Brain pericyte (primary cell): ENCODE measurements around the gene TMEM185B.

Experiments
- DNase-seq: peaks from one replicate; pipeline ENCODE4 v3.0.0-alpha.2; 2012; ENCODE audit warnings: low read depth, low spot score

Gene TMEM185B

DNA sequence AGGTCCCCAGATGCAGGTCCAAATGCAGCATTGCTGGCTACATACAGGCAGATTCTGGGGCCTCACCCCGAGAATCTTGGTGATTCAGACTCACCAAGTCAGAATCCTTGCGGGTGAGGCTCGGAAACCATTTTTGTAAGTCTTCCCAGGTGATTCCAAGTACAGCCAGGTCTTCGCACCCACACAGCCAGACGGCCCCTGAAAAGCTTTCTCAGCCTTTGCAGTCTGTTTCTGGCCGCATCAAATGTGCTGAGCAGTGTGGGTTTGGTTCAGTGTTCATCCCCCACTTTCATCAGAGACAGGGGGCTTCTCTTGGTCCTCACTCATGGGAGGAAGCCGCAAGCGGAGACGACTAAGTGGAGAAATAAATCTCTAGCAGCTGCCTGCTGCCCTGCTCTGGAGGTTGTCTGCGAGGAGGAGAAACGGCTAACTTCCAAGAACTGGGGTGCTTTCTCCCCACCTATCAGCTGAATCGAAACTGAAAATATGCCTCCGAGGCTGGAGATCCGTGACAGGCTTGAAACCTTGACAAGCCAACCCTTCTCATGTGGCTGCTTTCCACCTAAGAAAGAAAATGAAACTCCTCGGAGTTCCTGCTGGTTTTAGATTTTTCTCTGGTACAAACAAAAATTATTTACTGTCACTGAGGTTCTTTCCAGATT is 8.9 kb upstream of the TMEM185B start:
- DNase-seq, result no peak

DNA sequence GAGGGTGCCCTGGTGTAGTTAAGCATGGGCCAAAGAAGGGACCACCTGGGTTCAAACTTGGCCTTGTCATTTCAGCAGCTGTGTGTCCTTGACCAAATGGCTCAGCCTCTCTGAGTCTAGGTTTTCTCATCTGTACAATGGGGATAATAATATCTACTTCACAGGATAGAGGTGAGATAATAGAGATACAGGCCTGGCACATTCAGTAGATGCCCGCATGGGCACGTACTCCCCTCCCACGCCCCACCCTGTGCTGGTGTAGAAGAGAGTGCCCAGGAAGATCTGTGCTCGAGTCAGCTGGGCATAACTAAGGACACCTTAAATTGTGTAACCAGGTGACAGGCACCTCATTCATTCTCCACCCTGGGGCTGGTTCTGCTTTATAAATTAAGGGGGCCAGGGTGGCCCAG is 8.4 kb upstream of the TMEM185B start:
- DNase-seq, result no peak

GRCh38 chr2:120230515-120231471 is 7.6 kb upstream of the TMEM185B start:
- no peak for DNase-seq

GRCh38 chr2:120229341-120229740 is 6.1 kb upstream of the TMEM185B start:
- no peak for DNase-seq

DNA sequence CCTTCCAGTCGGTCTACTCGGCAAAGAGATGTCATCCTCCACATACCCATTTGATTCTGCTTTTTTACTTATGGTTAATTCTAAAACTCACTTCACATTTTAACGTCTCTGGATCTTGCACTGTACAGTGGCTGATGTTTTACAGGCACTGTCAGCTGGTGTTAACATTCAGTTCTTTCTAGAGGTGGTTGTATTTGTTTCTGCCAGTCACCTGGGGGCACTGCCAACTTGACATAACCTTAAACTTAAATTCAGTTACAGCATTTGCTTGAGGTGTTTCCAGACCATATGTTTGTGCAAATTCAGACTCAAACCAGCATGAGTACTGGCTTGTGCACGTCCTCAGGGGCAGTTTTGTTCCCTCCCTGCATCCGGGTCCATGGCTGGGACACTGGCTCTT is 5.3 kb upstream of the TMEM185B start:
- no peak for DNase-seq

DNA sequence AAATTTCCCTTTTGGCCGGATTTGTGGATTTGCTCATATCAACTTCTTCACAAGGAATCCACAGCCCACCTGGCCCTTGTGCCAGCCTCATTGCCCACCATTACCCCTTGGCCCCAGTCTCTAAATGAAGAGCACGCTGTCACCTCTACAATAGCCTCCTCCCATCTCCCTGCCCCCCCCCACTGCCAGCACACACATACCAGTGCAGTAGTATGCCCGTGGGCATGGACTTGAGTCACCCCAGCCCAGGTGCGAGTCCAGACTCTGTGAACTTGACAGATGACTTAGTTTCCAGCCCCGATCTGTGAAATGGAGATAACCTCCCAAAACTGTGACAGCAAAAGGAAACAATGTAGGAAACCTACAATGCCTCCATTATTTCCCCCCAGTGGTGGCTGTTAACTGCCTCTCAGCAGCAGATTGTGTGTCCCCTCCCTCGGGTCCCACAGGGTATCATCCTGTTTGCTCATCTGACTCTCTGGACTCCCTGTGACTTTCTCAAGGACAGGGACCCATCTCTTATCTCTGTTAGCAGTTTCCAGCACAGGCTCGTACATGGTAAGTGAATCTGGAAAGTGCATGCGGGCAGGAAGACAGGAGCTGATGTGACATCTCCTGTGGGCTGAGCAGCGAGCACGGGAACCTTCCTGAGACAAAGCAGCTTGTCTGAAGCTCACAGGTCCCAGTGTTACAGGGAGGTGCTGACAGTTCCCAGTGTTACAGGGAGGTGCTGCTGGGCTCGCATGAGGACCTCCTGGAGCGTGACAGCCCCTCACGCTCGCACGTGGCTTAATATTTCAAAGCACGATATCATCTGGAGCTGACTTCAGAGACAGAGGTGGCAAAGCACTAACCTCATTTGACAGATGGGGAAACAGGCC is 4.2 kb upstream of the TMEM185B start:
- DNase-seq, result no peak

DNA sequence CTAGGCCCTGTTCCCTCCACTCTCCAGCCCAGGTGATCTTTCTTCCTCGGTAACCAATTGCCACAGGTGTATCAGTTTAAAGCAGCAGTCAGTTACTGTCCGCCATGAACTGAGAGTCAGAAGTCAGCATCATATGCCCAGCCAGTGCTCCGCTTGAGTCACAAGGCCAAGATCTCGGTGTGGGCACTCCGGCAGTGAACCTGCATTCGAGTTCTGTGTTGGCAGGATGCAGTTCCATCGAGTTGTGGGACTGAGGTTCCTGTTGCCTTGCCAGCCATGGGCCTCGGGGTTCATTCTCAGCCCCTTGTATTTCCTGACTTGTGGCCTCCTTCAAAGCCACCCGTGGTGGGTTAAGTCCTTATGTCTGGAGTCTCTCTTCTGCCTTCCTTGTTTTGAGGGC is 3.1 kb upstream of the TMEM185B start:
- no peak for DNase-seq

DNA sequence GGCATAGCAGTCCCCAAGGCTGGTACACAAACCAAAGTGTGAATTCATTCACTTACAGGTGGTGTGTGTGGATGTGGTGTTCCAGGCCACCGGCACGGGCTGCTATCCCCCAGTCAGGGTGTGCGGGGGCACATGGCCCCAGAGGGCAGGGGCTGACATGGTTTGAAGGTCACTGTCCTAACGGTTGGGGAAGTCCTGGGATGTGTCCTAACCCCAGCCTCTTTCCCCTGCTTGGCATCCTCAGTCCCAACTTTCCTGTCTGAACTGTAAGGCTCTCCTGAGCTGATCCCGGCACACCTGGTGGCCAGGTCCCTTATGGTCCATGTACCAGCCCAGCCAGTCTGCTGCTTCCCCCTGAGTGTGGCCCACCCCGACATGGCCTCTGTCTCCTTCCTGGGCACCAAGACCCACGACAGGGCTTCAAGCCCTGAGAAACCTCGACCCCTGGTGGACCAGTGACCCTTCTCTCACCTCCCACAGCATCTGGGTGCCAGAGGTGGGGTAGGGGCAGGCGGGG is 2.4 kb upstream of the TMEM185B start:
- DNase-seq, result no peak

DNA sequence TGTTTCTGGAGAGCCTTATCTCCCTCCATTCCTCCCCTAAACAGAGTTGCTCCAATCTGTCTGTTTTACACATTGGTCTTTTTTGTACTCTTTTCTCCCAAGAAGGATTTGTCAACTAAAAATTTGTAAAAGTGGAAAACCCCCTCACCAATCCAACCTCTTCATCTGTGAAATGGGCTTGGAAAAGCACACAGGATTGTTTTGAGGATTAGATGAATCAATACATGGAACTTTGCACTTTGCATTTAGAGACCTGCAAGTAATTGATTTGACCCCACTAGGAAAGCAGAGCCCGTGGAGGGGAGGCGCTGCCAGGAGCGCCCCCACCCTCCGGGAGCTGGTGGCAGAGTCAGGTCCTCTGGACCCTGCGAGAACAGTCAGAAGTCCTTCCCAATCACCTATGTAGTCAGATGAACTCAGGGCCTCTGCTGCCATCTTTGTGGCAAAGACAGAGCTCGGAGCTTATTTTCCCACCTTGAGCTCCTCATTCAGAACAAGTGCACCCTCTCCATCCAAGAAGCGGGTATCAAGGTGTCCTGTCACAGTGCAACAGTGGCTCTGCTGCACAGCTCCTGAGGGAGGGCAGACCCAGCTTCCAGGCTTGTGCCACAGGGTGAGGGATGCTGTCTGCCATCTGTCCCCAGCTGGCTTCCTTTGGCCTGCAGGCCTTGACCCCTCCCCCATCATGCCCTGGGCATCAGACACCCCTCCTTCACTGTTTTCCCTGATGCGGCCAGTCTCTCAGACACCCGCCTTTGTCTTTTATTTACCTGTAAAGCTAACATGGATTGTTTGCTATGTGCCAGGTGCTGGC is 1.7 kb upstream of the TMEM185B start:
- no peak for DNase-seq

DNA sequence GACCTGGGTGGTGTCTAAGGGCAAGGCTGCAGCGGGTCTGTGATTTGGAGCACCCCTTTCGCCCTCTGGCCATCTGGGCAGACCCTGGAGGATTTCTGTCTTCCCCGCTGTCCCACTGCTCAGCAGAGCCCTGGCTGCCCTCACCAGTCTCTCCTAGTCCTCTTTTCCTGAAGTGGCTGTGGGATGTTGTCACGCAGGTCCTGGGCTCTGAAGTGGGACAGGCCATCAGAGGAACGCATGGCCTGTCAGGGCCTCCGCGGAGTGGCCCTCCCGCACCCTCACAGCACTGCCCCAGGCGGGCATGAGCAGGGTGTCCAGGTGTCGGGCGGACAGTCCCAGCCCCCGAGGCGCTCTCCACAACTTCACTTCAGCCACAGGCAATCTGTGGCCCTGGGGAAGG is 1.1 kb upstream of the TMEM185B start:
- DNase-seq, result no peak

- DNase-seq, result no peak
These were observed 790 bp downstream of the TMEM185B start for GRCh38 chr2:120222186-120223033.

- no peak for DNase-seq
These were observed 1.6 kb downstream of the TMEM185B start for GRCh38 chr2:120221616-120222015.

- DNase-seq, result no peak
These were observed 2.4 kb downstream of the TMEM185B start for GRCh38 chr2:120220756-120221155.

GRCh38 chr2:120219766-120220165 is 3.4 kb downstream of the TMEM185B start:
- DNase-seq, result no peak

DNA sequence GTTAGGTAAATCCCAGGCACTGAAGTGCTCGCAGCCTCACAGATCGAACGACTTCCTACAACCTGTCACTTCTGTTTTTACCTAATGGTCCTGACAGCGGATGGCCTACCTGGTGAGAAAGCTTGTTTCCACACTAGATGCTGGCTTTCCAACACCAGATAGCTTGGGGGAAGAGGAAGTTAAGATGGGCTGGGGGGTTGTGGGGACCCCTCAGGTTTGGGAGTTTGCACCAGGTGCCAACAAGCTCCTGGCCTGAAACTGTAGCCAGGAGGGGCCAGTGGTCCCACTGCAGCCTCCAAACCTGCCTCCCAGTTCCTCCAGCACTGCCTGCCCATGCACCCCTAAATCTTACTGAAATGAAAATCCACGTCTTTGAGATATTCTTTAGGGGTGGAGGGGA is 3.9 kb downstream of the TMEM185B start:
- no peak for DNase-seq

DNA sequence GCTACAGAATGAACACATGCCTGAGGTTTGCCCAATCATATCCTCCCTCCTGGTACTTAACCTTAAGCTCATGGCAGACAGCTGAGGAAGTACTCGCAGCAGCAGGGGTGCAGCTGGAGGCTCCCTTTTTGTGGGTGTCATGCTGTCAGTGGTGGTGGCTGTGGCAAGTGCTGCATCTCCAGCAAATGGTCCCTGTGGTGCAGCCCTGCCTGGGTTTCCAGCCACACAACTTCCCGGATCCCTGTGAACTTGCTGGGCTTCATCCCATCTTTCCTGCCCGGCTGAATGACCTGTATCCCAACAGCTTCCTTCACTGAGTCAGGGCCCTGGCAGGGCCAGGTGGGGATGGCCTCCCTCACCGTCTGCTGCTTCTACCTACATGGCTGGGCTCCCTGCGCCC is 5.0 kb downstream of the TMEM185B start:
- no peak for DNase-seq

DNA sequence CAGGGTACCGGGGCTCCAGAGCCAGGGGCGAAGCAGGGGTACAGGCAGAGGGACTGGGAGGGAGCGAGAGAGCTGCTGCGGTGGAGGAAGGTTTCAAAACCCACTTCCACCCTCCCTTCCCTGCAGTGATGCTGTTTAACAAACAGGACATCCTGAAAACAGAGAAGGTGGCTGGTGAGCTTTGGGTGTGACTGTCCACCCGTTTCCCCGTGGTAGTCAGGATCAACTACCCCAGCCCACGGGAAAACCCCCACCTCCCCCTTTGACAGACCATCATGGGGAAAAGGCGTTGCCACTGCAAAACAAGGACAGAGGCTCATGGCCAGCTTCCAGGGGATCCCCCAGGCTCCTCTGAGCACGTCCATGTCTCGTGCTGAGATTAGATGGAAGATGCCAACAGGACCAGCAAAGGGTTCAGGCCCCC is 12.9 kb downstream of the TMEM185B start:
- DNase-seq, result no peak

GRCh38 chr2:120209427-120210269 is 13.6 kb downstream of the TMEM185B start:
- DNase-seq, result no peak
